ENCODE measurements around the gene NCAPD2. TPM values are rescaled to one million over a fixed set of nuclear protein-coding genes. Genes with fewer than 3 reads are reported as not detected.

The NCAPD2 gene
- total RNA-seq, 1 donor from 2014 or later: 99.1 TPM

- no peaks in the 10 kb centered on the region for H3K9me3 Mint-ChIP-seq (ENCODE audit: low read depth)
- H3K27me3 Mint-ChIP-seq: no peaks in the 10 kb centered on the region
- DNase-seq (ENCODE audit: low spot score, unreplicated experiment): no peak
- TF ChIP-seq CTCF (IDR thresholded peaks at IDR 0.05; ENCODE audit: unreplicated experiment): no peak
- no peak overlapping the region for H3K27ac Mint-ChIP-seq
- H3K4me3 Mint-ChIP-seq (ENCODE audit: low read depth): no peak overlapping the region
- H3K36me3 Mint-ChIP-seq (ENCODE audit: insufficient read depth): peaks cover 56% of the 10 kb centered on the region
- H3K4me1 Mint-ChIP-seq (ENCODE audit: low read depth): peaks cover 2% of the 10 kb centered on the region
Observed at GRCh38 chr12:6526766-6527525, 33.0 kb downstream of the NCAPD2 start.

GRCh38 chr12:6527711-6528110 is 33.8 kb downstream of the NCAPD2 start:
- peaks cover 10% of the 10 kb centered on the region for H3K4me1 Mint-ChIP-seq (ENCODE audit: low read depth)
- peaks cover 53% of the 10 kb centered on the region for H3K36me3 Mint-ChIP-seq (ENCODE audit: insufficient read depth)
- no peak for DNase-seq (ENCODE audit: low spot score, unreplicated experiment)
- no peak overlapping the region for H3K27ac Mint-ChIP-seq
- TF ChIP-seq CTCF (IDR thresholded peaks at IDR 0.05; ENCODE audit: unreplicated experiment): no peak
- H3K27me3 Mint-ChIP-seq: no peaks in the 10 kb centered on the region
- no peak overlapping the region for H3K4me3 Mint-ChIP-seq (ENCODE audit: low read depth)
- no peaks in the 10 kb centered on the region for H3K9me3 Mint-ChIP-seq (ENCODE audit: low read depth)

- no peak overlapping the region for H3K4me3 Mint-ChIP-seq (ENCODE audit: low read depth)
- H3K9me3 Mint-ChIP-seq (ENCODE audit: low read depth): no peaks in the 10 kb centered on the region
- TF ChIP-seq CTCF (IDR thresholded peaks at IDR 0.05; ENCODE audit: unreplicated experiment): no peak
- peaks cover 48% of the 10 kb centered on the region for H3K36me3 Mint-ChIP-seq (ENCODE audit: insufficient read depth)
- H3K27me3 Mint-ChIP-seq: no peaks in the 10 kb centered on the region
- no peak overlapping the region for H3K27ac Mint-ChIP-seq
- DNase-seq (ENCODE audit: low spot score, unreplicated experiment): no peak
- H3K4me1 Mint-ChIP-seq (ENCODE audit: low read depth): peaks cover 16% of the 10 kb centered on the region
Observed at GRCh38 chr12:6528539-6529235, 34.8 kb downstream of the NCAPD2 start.

- Mint-ChIP-seq H3K4me1 (ENCODE audit: low read depth) (peaks cover 19% of the 10 kb centered on the region), H3K27me3 (no peaks in the 10 kb centered on the region), H3K9me3 (ENCODE audit: low read depth) (no peaks in the 10 kb centered on the region), H3K27ac (no peak overlapping the region), H3K36me3 (ENCODE audit: insufficient read depth) (peaks cover 46% of the 10 kb centered on the region), H3K4me3 (ENCODE audit: low read depth) (no peak overlapping the region)
- no peak for TF ChIP-seq CTCF (IDR thresholded peaks at IDR 0.05; ENCODE audit: unreplicated experiment)
- no peak for DNase-seq (ENCODE audit: low spot score, unreplicated experiment)
Observed at GRCh38 chr12:6529291-6529737, 35.4 kb downstream of the NCAPD2 start.

GRCh38 chr12:6530576-6531260 is 36.8 kb downstream of the NCAPD2 start:
- no peak for DNase-seq (ENCODE audit: low spot score, unreplicated experiment)
- no peaks in the 10 kb centered on the region for H3K27me3 Mint-ChIP-seq
- no peak overlapping the region for H3K27ac Mint-ChIP-seq
- H3K4me3 Mint-ChIP-seq (ENCODE audit: low read depth): no peak overlapping the region
- no peak for TF ChIP-seq CTCF (IDR thresholded peaks at IDR 0.05; ENCODE audit: unreplicated experiment)
- H3K9me3 Mint-ChIP-seq (ENCODE audit: low read depth): no peaks in the 10 kb centered on the region
- H3K36me3 Mint-ChIP-seq (ENCODE audit: insufficient read depth): peaks cover 40% of the 10 kb centered on the region
- peaks cover 26% of the 10 kb centered on the region for H3K4me1 Mint-ChIP-seq (ENCODE audit: low read depth)
